NOMO-1 treated with DMSO at 0.1 percent for 48 hours (cell line): ENCODE measurements around the gene NBEAL1.
"Not testable (repeated sequence)": the region's sequence is repeated elsewhere in the genome, so short reads cannot be mapped to it uniquely, and the experiment has no call there.

Experiments
- DNase-seq: peaks from one replicate; lab custom pipeline; 2025; ENCODE audit not compliant: unreplicated experiment; lab: John Stamatoyannopoulos, UW

Gene NBEAL1

DNA sequence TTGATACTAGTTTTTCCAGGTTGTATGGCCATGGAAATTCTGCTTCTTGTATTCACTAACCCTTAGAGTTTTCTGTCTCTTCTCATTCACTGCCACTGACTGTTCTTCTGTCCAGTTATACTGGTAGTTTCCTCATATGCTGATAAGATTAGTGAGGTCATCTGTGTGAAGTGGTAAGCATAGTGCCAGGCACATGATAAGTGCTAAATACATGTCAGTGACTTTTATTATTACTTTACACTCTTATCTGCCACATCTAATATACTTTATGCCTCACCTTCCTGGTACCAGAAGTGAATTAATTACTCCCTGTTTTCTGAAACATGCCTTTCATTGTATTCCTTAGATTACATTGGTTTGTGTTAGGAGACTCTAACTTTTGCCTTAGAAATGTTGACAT, 91.3 kb downstream of the NBEAL1 start:
- no peak for DNase-seq

DNA sequence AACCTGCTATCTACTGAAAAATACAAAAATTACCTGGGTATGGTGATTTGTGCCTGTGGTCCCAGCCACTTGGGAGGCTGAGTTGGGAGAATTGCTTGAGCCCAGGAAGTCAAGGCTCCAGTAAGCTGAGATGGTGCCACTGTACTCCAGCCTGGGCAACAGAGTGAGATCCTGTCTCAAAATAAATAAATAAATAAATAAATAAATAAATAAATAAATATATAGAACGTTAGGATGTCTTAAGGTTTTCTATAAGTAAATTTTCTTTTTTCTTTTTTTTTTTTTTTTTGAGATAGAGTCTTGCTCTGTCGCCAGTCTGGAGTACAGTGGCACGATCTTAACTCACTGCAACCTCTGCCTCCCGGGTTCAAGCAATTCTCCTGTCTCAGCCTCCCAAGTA, 95.8 kb downstream of the NBEAL1 start:
- DNase-seq = not testable (repeated sequence)

GRCh38 chr2:203112342-203112741, 97.7 kb downstream of the NBEAL1 start:
- DNase-seq = no peak

- DNase-seq = not testable (repeated sequence)
Measured at GRCh38 chr2:203115201-203115700, 100.6 kb downstream of the NBEAL1 start.

GRCh38 chr2:203122317-203122986, 107.8 kb downstream of the NBEAL1 start:
- no peak for DNase-seq

DNA sequence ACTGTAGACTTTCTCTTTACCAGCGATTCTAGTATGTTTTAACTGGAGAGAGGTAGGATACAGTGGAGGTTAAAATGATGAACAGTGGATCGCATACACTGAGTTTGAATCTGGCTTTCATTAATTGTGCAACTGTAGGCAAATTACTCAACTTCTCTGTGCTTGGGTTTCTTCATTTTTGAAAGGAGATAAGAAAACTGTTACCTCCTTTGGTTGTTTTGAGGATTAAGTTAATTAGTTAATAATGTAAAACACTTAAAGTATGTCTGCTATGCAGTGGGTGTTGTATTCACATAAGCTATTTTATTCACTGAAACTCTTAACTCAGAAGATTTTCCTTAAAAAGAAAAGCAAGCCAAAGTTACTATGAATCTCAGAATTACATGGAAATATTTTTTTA, 112.3 kb downstream of the NBEAL1 start:
- no peak for DNase-seq

DNA sequence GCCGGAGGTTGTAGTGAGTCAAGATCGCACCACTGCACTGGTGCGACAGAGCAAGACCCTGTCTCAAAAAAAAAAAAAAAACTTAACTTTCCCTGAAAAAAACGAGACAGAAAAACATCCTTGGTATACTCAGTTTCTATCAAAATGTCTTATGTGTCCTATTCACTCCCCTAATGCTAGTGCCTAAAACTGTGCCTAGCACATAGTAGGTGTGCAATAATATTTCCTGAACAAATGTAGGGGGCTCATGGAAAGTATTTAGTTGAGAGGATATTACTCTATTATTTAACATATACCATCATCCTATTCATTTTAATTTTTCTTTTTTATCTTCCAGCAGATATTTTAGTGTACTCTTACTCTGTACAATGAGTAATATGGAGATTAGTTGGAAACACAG, 120.4 kb downstream of the NBEAL1 start:
- no peak for DNase-seq

- DNase-seq = no peak
Measured at GRCh38 chr2:203143391-203143790, 128.7 kb downstream of the NBEAL1 start.

DNA sequence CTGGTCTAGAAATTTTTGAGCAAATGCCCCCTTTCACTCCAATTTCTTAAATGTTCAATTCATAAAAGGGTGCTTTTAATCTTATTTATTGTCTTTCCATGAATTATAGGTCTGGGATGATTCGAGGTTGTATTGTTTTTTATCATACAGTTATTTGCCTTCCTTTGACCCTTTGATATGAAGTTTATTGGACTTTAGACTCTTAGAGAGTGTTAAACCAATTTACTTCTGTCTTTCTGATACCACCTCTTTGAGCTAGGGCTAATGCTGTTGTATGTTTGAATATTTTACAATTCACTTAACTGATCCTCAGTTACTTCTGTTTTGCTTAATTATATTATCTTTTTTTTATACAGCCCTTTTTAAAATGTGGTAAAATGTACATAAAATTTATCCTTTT, 134.5 kb downstream of the NBEAL1 start:
- no peak for DNase-seq

DNA sequence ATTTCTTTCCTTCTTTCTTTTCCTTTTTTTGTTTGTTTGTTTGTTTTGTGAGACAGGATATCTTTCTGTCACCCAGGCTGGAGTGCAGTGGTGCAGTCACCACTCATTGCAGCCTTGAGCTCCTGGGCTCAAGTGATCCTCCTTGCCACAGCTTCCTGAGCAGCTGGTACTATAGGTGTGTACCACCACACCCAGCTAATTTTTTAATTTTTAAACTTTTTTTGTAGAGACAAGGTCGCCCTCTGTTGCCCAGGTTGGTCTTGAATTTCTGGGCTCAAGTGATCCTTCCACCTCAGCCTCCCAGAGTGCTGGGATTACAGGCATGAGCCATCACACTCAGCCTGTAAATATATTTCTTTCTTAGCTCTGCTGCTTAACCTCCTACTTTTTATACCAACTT, 140.7 kb downstream of the NBEAL1 start:
- DNase-seq = no peak

GRCh38 chr2:203162722-203163121, 148.0 kb downstream of the NBEAL1 start:
- DNase-seq = not testable (repeated sequence)

- no peak for DNase-seq
Measured at GRCh38 chr2:203164311-203164935, 149.7 kb downstream of the NBEAL1 start.

- DNase-seq = no peak
Measured at GRCh38 chr2:203167751-203168150, 153.1 kb downstream of the NBEAL1 start.

DNA sequence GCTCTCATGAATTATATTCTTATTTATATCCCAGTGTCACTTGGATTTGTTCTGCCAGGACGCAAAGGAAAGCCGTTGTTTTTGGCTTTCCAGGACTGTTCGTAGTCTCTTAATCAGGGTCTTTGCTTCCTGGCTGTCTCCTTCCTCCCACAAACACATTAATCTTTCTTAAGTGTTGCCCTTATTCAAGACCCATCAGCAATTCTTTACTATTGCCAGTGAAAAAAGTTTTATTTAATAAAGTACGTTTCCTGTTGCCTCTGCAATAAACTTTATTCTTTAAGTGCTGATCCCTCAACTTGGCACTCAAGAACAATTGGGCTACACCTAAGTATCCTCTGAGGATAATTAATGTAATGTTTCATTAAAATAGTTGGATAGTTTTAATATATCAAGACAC, 155.8 kb downstream of the NBEAL1 start:
- DNase-seq = no peak

GRCh38 chr2:203175371-203175770, 160.7 kb downstream of the NBEAL1 start:
- DNase-seq = no peak

GRCh38 chr2:203177361-203177760, 162.7 kb downstream of the NBEAL1 start:
- DNase-seq = no peak

GRCh38 chr2:203185864-203186263, 171.2 kb downstream of the NBEAL1 start:
- peak; percentile 40 for DNase-seq

DNA sequence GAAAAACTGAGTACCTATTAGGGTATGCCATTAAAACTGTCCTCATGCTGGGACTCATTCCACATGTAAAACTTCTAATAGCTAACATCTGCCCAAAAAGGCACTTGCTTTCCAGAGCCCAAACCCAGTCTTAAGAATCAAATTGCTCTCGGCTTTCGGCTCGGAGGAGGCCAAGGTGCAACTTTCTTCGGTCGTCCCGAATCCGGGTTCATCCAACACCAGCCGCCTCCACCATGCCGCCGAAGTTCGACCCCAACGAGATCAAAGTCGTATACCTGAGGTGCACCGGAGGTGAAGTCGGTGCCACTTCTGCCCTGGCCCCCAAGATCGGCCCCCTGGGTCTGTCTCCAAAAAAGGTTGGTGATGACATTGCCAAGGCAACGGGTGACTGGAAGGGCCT, 175.9 kb downstream of the NBEAL1 start:
- not testable (repeated sequence) for DNase-seq

- DNase-seq = not testable (repeated sequence)
Measured at GRCh38 chr2:203191026-203191425, 176.4 kb downstream of the NBEAL1 start.

DNA sequence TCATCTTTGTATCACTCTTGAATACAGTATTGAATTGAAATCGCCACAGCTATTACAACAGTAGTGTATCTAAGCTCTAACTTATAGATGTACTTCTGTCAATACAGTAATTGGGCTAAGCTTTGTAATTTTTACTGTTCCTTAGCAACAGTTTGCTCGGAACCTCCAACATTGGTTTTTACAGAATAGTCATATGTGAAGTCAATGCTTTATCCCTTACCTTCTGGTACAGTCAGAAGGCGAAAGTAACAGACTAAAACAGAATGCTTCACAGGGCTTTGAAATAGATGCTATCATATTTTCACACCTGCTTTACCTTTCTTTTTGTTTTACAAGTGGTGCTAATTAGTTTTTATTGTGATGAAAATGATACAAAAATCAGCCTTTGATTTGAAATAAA, 177.3 kb downstream of the NBEAL1 start:
- no peak for DNase-seq

DNA sequence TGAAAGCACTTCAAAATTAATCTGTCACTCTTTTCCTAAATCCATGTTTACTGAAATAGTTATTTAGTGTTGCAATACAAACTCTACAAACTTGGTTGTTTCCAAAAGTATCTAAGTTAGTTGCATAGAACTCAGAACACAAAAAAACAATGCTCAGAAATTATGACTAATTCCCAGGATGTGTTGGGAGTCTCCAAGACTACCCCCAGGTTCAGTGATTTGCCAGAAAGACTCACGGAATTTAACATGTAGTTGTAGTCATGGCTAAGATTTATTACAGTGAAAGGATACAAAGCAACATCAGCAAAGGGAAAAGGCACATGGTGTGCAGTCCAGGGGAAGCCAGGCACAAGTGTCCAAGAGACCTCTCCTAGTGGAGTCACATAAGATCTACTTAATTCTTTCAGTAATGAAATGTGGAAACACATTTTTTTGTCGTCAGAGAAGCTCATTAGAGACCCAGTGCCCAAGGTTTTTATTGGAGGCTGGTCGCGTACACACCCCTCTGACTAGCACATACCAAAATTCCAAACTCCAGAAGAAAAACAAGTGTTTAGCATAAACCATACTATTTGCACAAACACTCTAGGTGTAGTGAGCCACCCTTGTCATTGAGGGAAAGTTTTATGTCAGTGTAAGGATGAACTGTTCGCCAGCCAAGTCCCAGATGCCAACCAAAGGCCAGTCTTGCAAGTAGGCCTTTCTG, 180.8 kb downstream of the NBEAL1 start:
- no peak for DNase-seq

- no peak for DNase-seq
Measured at GRCh38 chr2:203200866-203201265, 186.2 kb downstream of the NBEAL1 start.
